H9 (cell line): ENCODE measurements around the gene COL19A1. TPM values are rescaled to one million over a fixed set of nuclear protein-coding genes. Genes with fewer than 3 reads are reported as not detected.

ENCODE experiments used
- DNase-seq: peaks from one replicate; pipeline ENCODE4 v3.0.0-alpha.2; 2017
- H2AFZ ChIP-seq: one replicate; pipeline ENCODE4 v1.6.1; 2013; ENCODE audit warnings: mild to moderate bottlenecking, low read length, control low read depth, moderate library complexity
- H2AK5ac ChIP-seq: 2 replicates; pipeline ENCODE4 v1.6.1; 2013; ENCODE audit warnings: low read length, control low read depth, mixed read lengths; ENCODE audit not compliant: insufficient read length
- H2BK120ac ChIP-seq: one replicate; pipeline ENCODE4 v1.6.1; 2013; ENCODE audit warnings: low read depth, mild to moderate bottlenecking, low read length, control low read depth, inconsistent platforms; ENCODE audit not compliant: poor library complexity, severe bottlenecking
- H2BK12ac ChIP-seq: 2 replicates; pipeline ENCODE4 v1.6.1; 2013; ENCODE audit warnings: low read length, control low read depth, mixed read lengths, low read depth; ENCODE audit not compliant: insufficient read length
- H2BK15ac ChIP-seq: 2 replicates; pipeline ENCODE4 v1.6.1; 2013; ENCODE audit warnings: low read depth, low read length, control low read depth
- H2BK20ac ChIP-seq: one replicate; pipeline ENCODE4 v1.6.1; 2013; ENCODE audit warnings: low read depth, mild to moderate bottlenecking, low read length, control low read depth, inconsistent platforms; ENCODE audit not compliant: poor library complexity, severe bottlenecking
- H2BK5ac ChIP-seq: 2 replicates; pipeline ENCODE4 v1.6.1; 2013; ENCODE audit warnings: low read length, control low read depth, mixed read lengths; ENCODE audit not compliant: insufficient read length
- H3K14ac ChIP-seq: 2 replicates; pipeline ENCODE4 v1.6.1; 2013; ENCODE audit warnings: low read length, control low read depth; ENCODE audit not compliant: insufficient read depth
- H3K18ac ChIP-seq: 2 replicates; pipeline ENCODE4 v1.6.1; 2013; ENCODE audit warnings: low read depth, mild to moderate bottlenecking, mixed read lengths, low read length, control low read depth; ENCODE audit not compliant: insufficient read length
- H3K23ac ChIP-seq: 2 replicates; pipeline ENCODE4 v1.6.1; 2013; ENCODE audit warnings: low read length, control low read depth, mixed read lengths, low read depth; ENCODE audit not compliant: insufficient read length
- H3K23me2 ChIP-seq: 2 replicates; pipeline ENCODE4 v1.6.1; 2013; ENCODE audit warnings: low read depth, mild to moderate bottlenecking, mixed read lengths, low read length, control low read depth; ENCODE audit not compliant: insufficient read length, poor library complexity, severe bottlenecking
- H3K27ac ChIP-seq: 2 replicates; pipeline ENCODE4 v1.5.1; 2013; ENCODE audit warnings: low read length, control low read depth, mixed read lengths, low read depth; ENCODE audit not compliant: insufficient read length
- H3K27me3 ChIP-seq: 2 replicates; pipeline ENCODE4 v1.6.1; 2013; ENCODE audit warnings: low read length, control low read depth, inconsistent platforms; ENCODE audit not compliant: insufficient read depth
- H3K4ac ChIP-seq: 2 replicates; pipeline ENCODE4 v1.6.1; 2013; ENCODE audit warnings: low read depth, mild to moderate bottlenecking, control low read depth, inconsistent platforms, low read length, moderate library complexity
- H3K4me1 ChIP-seq: 2 replicates; pipeline ENCODE4 v1.6.1; 2013; ENCODE audit warnings: low read length, control low read depth, inconsistent platforms; ENCODE audit not compliant: insufficient read depth
- H3K4me2 ChIP-seq: 2 replicates; pipeline ENCODE4 v1.6.1; 2013; ENCODE audit warnings: low read length, control low read depth, mixed read lengths; ENCODE audit not compliant: insufficient read length, insufficient read depth
- H3K56ac ChIP-seq: 2 replicates; pipeline ENCODE4 v1.6.1; 2013; ENCODE audit warnings: low read depth, mild to moderate bottlenecking, mixed read lengths, low read length, control low read depth; ENCODE audit not compliant: insufficient read length
- H3K79me1 ChIP-seq: 2 replicates; pipeline ENCODE4 v1.6.1; 2013; ENCODE audit warnings: low read depth, mild to moderate bottlenecking, moderate library complexity, low read length, control low read depth, inconsistent platforms; ENCODE audit not compliant: insufficient read depth, poor library complexity, severe bottlenecking
- H3K79me2 ChIP-seq: 2 replicates; pipeline ENCODE4 v1.6.1; 2013; ENCODE audit warnings: low read length, control low read depth, inconsistent platforms; ENCODE audit not compliant: insufficient read depth
- H3K9ac ChIP-seq: 2 replicates; pipeline ENCODE4 v1.6.1; 2013; ENCODE audit warnings: low read length, control low read depth, mixed read lengths; ENCODE audit not compliant: insufficient read length; ENCODE audit errors: extremely low read depth
- H3K9me3 ChIP-seq: one replicate; pipeline ENCODE4 v1.6.1; 2013; ENCODE audit warnings: low read depth, low read length, inconsistent platforms; ENCODE audit not compliant: control insufficient read depth
- H3T11ph ChIP-seq: one replicate; pipeline ENCODE4 v1.6.1; 2013; ENCODE audit warnings: mild to moderate bottlenecking, low read length, control low read depth, inconsistent platforms
- H4K20me1 ChIP-seq: one replicate; pipeline ENCODE4 v1.6.1; 2013; ENCODE audit not compliant: control insufficient read depth, insufficient read length, insufficient read depth
- H4K5ac ChIP-seq: 2 replicates; pipeline ENCODE4 v1.6.1; 2013; ENCODE audit warnings: low read depth, mild to moderate bottlenecking, mixed read lengths, low read length, control low read depth; ENCODE audit not compliant: insufficient read length
- H4K8ac ChIP-seq: replicated peaks from 2 replicates; pipeline ENCODE4 v1.6.1; 2013; ENCODE audit warnings: low read length, control low read depth, mixed read lengths, low read depth; ENCODE audit not compliant: insufficient read length
- H4K91ac ChIP-seq: 2 replicates; pipeline ENCODE4 v1.6.1; 2013; ENCODE audit warnings: low read depth, mild to moderate bottlenecking, moderate library complexity, mixed read lengths, low read length, control low read depth; ENCODE audit not compliant: insufficient read length
- H3K27ac Mint-ChIP-seq, 3 experiments: 2 replicates in 2 of 3; 3 replicates in 1 of 3; pipeline ENCODE4 v1.8.0; 2020 to 2021; ENCODE audit warnings: mixed read lengths in 3 of 3, mild to moderate bottlenecking in 1 of 3, moderate library complexity in 1 of 3
- H3K27me3 Mint-ChIP-seq: 2 replicates; pipeline ENCODE4 v1.8.0; 2021; ENCODE audit warnings: low read depth, mild to moderate bottlenecking, moderate library complexity, mixed read lengths
- H3K36me3 Mint-ChIP-seq, 3 experiments: 2 replicates in 2 of 3; 3 replicates in 1 of 3; pipeline ENCODE4 v1.8.0; 2020 to 2021; ENCODE audit warnings: low read depth in 3 of 3, mixed read lengths in 3 of 3; ENCODE audit not compliant: insufficient read depth in 1 of 3
- H3K4me1 Mint-ChIP-seq, 2 experiments: 2 replicates each; pipeline ENCODE4 v1.8.0; 2020; ENCODE audit warnings: mixed read lengths in 2 of 2
- H3K4me3 Mint-ChIP-seq, 2 experiments: 2 replicates in 1 of 2; 3 replicates in 1 of 2; pipeline ENCODE4 v1.8.0; 2020 to 2021; ENCODE audit warnings: mild to moderate bottlenecking in 2 of 2, mixed read lengths in 2 of 2, moderate library complexity in 1 of 2
- H3K9me3 Mint-ChIP-seq, 2 experiments: 2 replicates in 1 of 2; 3 replicates in 1 of 2; pipeline ENCODE4 v1.8.0; 2020; ENCODE audit warnings: mild to moderate bottlenecking in 2 of 2, mixed read lengths in 2 of 2, moderate library complexity in 1 of 2
- WGBS: extraction: QIAGEN DNeasy Blood & Tissue Kit; methylation state at CpG from one replicate; pipeline ENCODE4 v1.1.7; 2013; ENCODE audit warnings: missing lambda C conversion rate, low lambda C conversion rate, mixed read lengths; ENCODE audit not compliant: insufficient read length; ENCODE audit errors: extremely low coverage; 5-methylcytosine and 5-hydroxymethylcytosine counted together
- total RNA-seq: library from RNA; stranded (reverse); gene quantifications from 2 replicates; pipeline ENCODE4 v1.2.1, GENCODE V29; 2021
- TF ChIP-seq, protein P1 (sequence below): fragments of 200-600 bp; sonication (generic); conservative IDR thresholded peaks from 3 replicates; pipeline ENCODE4 v1.8.0; 2021; ENCODE audit warnings: antibody characterized with exemption, mild to moderate bottlenecking

Gene COL19A1
- total RNA-seq, 1 experiment from 2014 or later = not detected

DNA sequence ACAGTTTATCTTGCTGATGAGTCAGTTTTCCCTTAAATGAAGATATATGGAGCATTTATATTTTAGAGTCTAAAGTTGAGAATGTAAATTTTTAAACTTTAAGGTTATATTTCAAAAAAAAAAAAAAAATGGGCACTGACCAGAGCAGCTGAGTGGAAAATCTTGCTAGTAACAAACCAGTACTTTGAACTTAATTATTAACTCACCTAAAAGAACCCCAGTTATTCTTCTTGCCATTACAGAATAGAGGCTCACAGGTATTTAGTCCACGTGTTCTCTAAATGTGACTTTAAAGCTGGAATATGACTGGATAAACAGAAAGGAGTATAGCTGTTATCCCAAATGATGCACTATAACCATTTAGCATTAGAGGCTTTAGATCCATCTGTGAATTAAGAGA, 258.1 kb downstream of the COL19A1 start:
- no peak for DNase-seq
- Histone ChIP-seq H3K14ac (no peak overlapping the region), H3K79me2 (no peaks in the 10 kb centered on the region), H3K4ac (no peak overlapping the region), H2BK120ac (no peak overlapping the region), H2BK5ac (no peak overlapping the region), H4K8ac (no peak overlapping the region), H3K4me2 (no peak overlapping the region), H3K56ac (no peak overlapping the region), H2BK12ac (no peak overlapping the region), H3K79me1 (no peaks in the 10 kb centered on the region), H3K9me3 (no peaks in the 10 kb centered on the region), H3T11ph (no peak overlapping the region), H3K9ac (no peak overlapping the region), H3K27me3 (no peaks in the 10 kb centered on the region), H3K23ac (no peak overlapping the region), H4K5ac (no peak overlapping the region), H2BK20ac (no peak overlapping the region), H3K18ac (no peak overlapping the region), H2AFZ (no peak overlapping the region), H4K91ac (no peak overlapping the region), H3K23me2 (no peaks in the 10 kb centered on the region), H4K20me1 (no peaks in the 10 kb centered on the region), H3K27ac (no peak overlapping the region), H2BK15ac (no peak overlapping the region), H3K4me1 (no peaks in the 10 kb centered on the region), H2AK5ac (no peak overlapping the region)
- no peaks in the 10 kb centered on the region for H3K36me3 Mint-ChIP-seq
- no peaks in the 10 kb centered on the region for H3K9me3 Mint-ChIP-seq
- H3K27me3 Mint-ChIP-seq = no peaks in the 10 kb centered on the region
- H3K27ac Mint-ChIP-seq = no peak overlapping the region
- WGBS = no CpG with 5 or more reads among the region's 1 CpG
- H3K4me1 Mint-ChIP-seq = no peaks in the 10 kb centered on the region
- H3K4me3 Mint-ChIP-seq = no peak overlapping the region
- TF ChIP-seq, protein P1, sequence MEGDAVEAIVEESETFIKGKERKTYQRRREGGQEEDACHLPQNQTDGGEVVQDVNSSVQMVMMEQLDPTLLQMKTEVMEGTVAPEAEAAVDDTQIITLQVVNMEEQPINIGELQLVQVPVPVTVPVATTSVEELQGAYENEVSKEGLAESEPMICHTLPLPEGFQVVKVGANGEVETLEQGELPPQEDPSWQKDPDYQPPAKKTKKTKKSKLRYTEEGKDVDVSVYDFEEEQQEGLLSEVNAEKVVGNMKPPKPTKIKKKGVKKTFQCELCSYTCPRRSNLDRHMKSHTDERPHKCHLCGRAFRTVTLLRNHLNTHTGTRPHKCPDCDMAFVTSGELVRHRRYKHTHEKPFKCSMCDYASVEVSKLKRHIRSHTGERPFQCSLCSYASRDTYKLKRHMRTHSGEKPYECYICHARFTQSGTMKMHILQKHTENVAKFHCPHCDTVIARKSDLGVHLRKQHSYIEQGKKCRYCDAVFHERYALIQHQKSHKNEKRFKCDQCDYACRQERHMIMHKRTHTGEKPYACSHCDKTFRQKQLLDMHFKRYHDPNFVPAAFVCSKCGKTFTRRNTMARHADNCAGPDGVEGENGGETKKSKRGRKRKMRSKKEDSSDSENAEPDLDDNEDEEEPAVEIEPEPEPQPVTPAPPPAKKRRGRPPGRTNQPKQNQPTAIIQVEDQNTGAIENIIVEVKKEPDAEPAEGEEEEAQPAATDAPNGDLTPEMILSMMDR = no peak
